ENCODE results near the gene PGM2.

PGM2 gene

GRCh38 chr4:37867102-37867501 is 40.6 kb downstream of the PGM2 start:
- DNase-seq, result no peak

GRCh38 chr4:37868238-37868637 is 41.8 kb downstream of the PGM2 start:
- no peak for DNase-seq

GRCh38 chr4:37872310-37872988 is 46.0 kb downstream of the PGM2 start:
- DNase-seq, result no peak

DNA sequence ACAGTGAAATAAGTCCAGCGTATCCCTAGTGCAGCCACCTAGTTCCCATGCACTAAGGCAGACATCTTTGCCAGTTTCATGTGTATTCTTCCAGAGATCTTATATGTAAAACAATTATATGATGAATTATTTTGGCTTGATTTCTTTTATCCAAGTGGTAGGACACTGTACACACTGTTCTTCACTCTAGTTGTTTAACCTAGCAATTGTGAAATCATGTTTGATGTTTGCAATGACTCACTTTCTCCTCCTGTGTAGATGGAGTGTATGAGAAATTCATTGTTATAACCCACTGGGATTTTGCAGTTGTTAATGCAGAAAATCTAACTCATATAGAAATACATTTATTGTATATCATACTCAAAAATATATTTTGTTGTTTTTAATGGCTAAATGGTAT is 46.9 kb downstream of the PGM2 start:
- no peak for DNase-seq

GRCh38 chr4:37876156-37876555 is 49.7 kb downstream of the PGM2 start:
- no peak for DNase-seq

DNA sequence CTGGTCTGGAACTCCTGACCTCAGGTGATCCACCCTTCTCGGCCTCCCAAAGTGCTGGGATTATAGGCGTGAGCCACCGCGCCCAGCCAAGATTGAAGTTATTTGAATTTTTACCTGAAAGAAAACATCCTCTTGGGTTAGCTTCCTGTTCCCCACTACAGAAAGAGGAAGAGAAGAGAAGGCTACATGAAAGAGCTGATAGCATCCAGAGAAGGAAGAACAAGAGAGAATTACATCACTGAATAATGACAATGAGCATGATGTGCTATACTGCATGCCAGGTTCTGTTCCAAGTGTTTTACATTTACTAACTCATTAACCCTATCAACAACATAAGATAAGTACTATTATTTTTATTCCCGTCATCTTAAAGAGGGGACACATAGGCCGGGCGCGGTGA is 52.9 kb downstream of the PGM2 start:
- DNase-seq, result no peak

DNA sequence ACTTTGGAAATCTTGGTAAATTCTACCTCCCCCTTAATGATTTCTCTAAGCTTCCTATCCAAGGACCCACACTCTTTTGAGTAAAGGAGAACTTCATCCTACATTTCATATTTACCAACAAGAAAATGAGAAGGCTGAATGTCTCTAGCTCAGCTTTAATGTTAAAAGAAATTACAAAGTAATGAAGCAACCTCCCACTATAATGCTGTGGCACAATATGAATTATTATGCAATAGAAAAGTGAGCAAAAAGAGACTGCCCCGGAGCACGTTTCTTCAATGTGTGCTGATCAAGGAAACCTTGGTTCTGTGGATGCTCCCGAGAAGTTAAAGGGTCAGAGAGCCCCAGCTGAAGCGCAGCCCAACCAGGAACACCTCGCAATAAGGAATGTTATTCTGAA is 55.3 kb downstream of the PGM2 start:
- DNase-seq, result no peak

GRCh38 chr4:37882665-37883296 is 56.3 kb downstream of the PGM2 start:
- no peak for DNase-seq

GRCh38 chr4:37884855-37885487 is 58.5 kb downstream of the PGM2 start:
- no peak for DNase-seq

DNA sequence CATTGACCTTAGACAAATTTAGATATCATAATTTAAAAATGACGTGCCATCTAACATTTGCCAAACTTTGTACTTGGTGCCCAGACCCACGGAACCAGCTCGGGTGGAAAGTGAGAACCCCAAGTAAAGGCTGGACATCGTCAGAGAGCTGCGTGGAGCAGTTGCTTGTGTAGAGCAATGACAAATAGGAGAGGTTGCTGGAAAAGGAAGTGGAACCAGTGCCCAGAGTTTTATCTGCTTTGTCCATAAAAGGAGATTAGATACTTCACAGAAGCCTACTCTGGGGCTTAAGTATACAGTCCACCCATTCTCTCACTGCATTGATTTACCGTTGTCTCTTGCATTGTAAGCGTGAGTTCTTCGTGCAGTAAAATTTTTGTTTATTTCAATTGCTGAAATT is 59.0 kb downstream of the PGM2 start:
- DNase-seq, result no peak

- DNase-seq, result peak; percentile 44 to 45
These were observed 63.6 kb downstream of the PGM2 start for GRCh38 chr4:37889849-37890800.

GRCh38 chr4:37890801-37891259 is 64.3 kb downstream of the PGM2 start, which contains the start of gene TBC1D1:
Gene TBC1D1 (plus strand): TSS chr4:37891084. CDS start chr4:37902096, 11,012 bp downstream.
- peak; percentile 55 to 61 for DNase-seq

- DNase-seq, result peak; percentile 54 to 63
These were observed 65.0 kb downstream of the PGM2 start for GRCh38 chr4:37891260-37892159.

DNA sequence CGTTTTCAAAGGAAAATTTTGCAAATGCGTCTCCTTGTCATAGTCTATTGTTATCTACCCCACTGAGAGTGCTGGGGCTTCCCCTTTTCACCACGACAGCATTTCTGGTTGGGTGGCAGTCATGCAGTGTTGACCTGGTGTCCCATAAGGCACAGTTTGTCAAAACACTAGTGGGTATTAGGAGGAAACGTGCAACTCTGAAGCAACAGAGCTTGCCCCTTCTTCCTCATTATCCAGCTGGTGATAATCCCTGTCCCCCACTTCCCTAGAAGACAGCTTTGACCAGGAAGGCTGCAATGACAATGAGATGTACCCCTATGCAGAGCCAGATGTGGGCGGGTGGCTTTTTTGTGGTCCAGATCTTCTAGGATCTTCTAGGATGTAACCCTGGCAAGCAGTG is 66.2 kb downstream of the PGM2 start:
- peak; percentile 58 to 63 for DNase-seq

DNA sequence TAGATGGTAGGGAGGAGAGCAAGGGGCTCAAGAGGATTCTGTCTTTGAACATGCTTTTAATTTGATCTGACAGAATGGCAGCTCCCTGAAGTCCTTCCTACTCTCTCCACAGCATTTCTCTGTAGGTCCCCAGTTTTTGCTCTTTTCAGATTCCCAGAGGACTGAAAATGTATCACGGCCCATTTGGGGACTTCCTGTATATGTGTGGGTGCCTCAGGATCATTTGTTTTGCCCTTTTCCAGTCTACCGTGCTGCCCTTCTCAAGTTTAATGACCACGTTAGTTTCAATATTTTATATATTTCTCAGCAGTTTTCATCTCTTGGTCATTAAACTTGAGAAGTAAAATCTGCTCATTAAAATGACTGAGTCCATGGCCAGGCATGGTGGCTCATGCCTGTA is 66.7 kb downstream of the PGM2 start:
- DNase-seq, result no peak

DNA sequence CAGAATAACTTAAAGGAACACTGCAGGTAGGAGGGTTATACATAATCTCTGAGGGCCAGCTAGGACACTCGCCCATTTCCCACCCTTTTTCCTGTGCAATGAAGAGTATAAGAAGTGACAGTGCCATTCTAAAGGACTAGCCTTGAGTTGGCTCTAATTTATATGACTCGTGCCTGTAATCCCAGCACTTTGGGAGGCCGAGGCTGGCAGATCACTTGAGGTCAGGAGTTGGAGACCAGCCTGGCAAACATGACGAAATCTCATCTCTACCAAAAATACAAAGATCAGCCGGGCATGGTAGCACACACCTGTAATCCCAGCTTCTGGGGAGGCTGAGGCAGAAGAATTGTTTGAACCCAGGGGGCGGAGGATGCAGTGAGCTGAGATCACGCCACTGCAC is 68.8 kb downstream of the PGM2 start:
- no peak for DNase-seq

GRCh38 chr4:37896206-37896860 is 69.8 kb downstream of the PGM2 start:
- DNase-seq, result no peak

- no peak for DNase-seq
These were observed 75.7 kb downstream of the PGM2 start for GRCh38 chr4:37902212-37902611.

GRCh38 chr4:37902738-37903693 is 76.5 kb downstream of the PGM2 start:
- no peak for DNase-seq

- no peak for DNase-seq
These were observed 77.4 kb downstream of the PGM2 start for GRCh38 chr4:37903901-37904300.

All from activated CD4-positive, alpha-beta T cell treated with anti-CD3 and anti-CD28 coated beads, Interleukin-2, amount 50 U/mL, for 48 hours (primary cell).